Measurements from ENCODE around the gene SYPL1.

- no peak for TF ChIP-seq CTCF (IDR thresholded peaks at IDR 0.05; ENCODE audit: borderline replicate concordance, extremely low read depth, low read length, poor library complexity, severe bottlenecking)
- no peak for TF ChIP-seq EZH2 (IDR thresholded peaks at IDR 0.05; ENCODE audit: borderline replicate concordance, low read depth, low read length, severe bottlenecking)
These were observed 69.9 kb downstream of the SYPL1 start for GRCh38 chr7:106042196-106042611.
